K562 (cell line): ENCODE data around the gene ANKRD13B. TPM values are rescaled to one million over a fixed set of nuclear protein-coding genes. Genes with fewer than 3 reads are reported as not detected.

Source experiments
- ATAC-seq: fragments of 200-7000 bp; cut with Tn5 transposase; 3 replicates; pipeline ENCODE4 v1.9.1; 2020; ENCODE audit warnings: moderate library complexity
- BruUV-seq: library from RNA; stranded (reverse); fragments of 400-500 nt; replicated peaks from 2 replicates; lab custom pipeline; 2021; lab: Mats Ljungman, UMichigan
- CTCF ChIA-PET: fragments of 300-600 bp; formaldehyde crosslinking; extraction: SDS; loops from one replicate; lab custom pipeline; 2021; ENCODE audit warnings: low intra/inter-chr PET ratio; lab: Yijun Ruan, JAX
- POLR2A ChIA-PET: fragments of 300-600, 350-650 bp; sonication (Branson Sonifier 250); formaldehyde crosslinking; extraction: SDS; loops from one replicate; lab custom pipeline; 2021; ENCODE audit warnings: antibody characterized with exemption, inconsistent platforms; lab: Yijun Ruan, JAX
- DNase-seq, 4 experiments: peaks; one replicate each; pipeline versions ENCODE4 v3.0.0 to v3.0.0-alpha.2; 2011 to 2018; ENCODE audit warnings: low spot score in 3 of 4, mixed read lengths in 3 of 4; ENCODE audit errors: extremely low read depth in 1 of 4
- FAIRE-seq: peaks from 2 replicates; lab custom pipeline; 2011; peaks lifted over from hg19 to GRCh38; lab: Jason Lieb, UNC
- H2AFZ ChIP-seq: 2 replicates; pipeline ENCODE4 v1.6.0; 2011; ENCODE audit warnings: low read depth, low read length, control low read depth, inconsistent platforms
- H3K27ac ChIP-seq: fragments of 200-600 bp; 3 replicates; pipeline ENCODE4 v1.8.0; 2011; ENCODE audit warnings: low read depth, mild to moderate bottlenecking, control low read depth, inconsistent platforms, low read length, moderate library complexity, mixed read lengths; ENCODE audit errors: extremely low read depth
- H3K27me3 ChIP-seq, 2 experiments: fragments of 300-600 bp in 1 of 2; 2 replicates in 1 of 2; 3 replicates in 1 of 2; pipeline versions ENCODE4 v1.6.0 to v1.8.0; 2011; ENCODE audit warnings: inconsistent platforms in 2 of 2, low read length in 2 of 2, mild to moderate bottlenecking in 1 of 2, mixed read lengths in 1 of 2, moderate library complexity in 1 of 2; ENCODE audit not compliant: control insufficient read depth in 2 of 2, insufficient read depth in 2 of 2
- H3K36me3 ChIP-seq: fragments of 300-600 bp; 3 replicates; pipeline ENCODE4 v1.8.0; 2011; ENCODE audit warnings: mild to moderate bottlenecking, low read length, inconsistent platforms; ENCODE audit not compliant: control insufficient read depth, insufficient read depth
- H3K4me1 ChIP-seq, 2 experiments: fragments of 200-600 bp in 1 of 2; replicated peaks in 1 of 2; 2 replicates in 1 of 2; 3 replicates in 1 of 2; pipeline versions ENCODE4 v1.5.1 to v1.8.0; 2011; ENCODE audit warnings: inconsistent platforms in 2 of 2, low read length in 2 of 2, mild to moderate bottlenecking in 1 of 2, mixed read lengths in 1 of 2, moderate library complexity in 1 of 2; ENCODE audit not compliant: control insufficient read depth in 2 of 2, insufficient read depth in 2 of 2
- H3K4me2 ChIP-seq: 2 replicates; pipeline ENCODE4 v1.6.1; 2011; ENCODE audit warnings: low read length, control low read depth, inconsistent platforms, mixed read lengths; ENCODE audit not compliant: insufficient read depth
- H3K4me3 ChIP-seq: fragments of 200-600 bp; sonication (generic), shearing (Covaris generic); 2 replicates; pipeline ENCODE4 v1.5.1; 2016; ENCODE audit warnings: control low read depth, inconsistent platforms
- H3K79me2 ChIP-seq: fragments of 200-600 bp; 3 replicates; pipeline ENCODE4 v1.8.0; 2011; ENCODE audit warnings: low read length, inconsistent platforms; ENCODE audit not compliant: control insufficient read depth, insufficient read depth
- H3K9ac ChIP-seq, 2 experiments: 2 replicates each; pipeline versions ENCODE4 v1.6.0 to v1.6.1; 2011; ENCODE audit warnings: low read depth in 2 of 2, low read length in 2 of 2, control low read depth in 1 of 2, inconsistent platforms in 1 of 2, mild to moderate bottlenecking in 1 of 2, mixed read lengths in 1 of 2; ENCODE audit not compliant: insufficient read depth in 1 of 2
- H3K9me1 ChIP-seq: one replicate; pipeline ENCODE4 v1.6.0; 2011; ENCODE audit warnings: inconsistent platforms, mild to moderate bottlenecking, low read length, moderate library complexity; ENCODE audit not compliant: control insufficient read depth, insufficient read depth
- H3K9me3 ChIP-seq: replicated peaks from 2 replicates; pipeline ENCODE4 v1.5.1; 2011; ENCODE audit warnings: low read depth, low read length, inconsistent platforms; ENCODE audit not compliant: control insufficient read depth, insufficient read depth
- H4K20me1 ChIP-seq: replicated peaks from 2 replicates; pipeline ENCODE4 v1.6.1; 2011; ENCODE audit warnings: low read length, inconsistent platforms, mixed read lengths; ENCODE audit not compliant: control insufficient read depth, insufficient read depth
- CEBPB ChIP-seq: fragments of 450-650 bp; IDR thresholded peaks from 2 replicates; pipeline ENCODE4 v1.6.1; 2016; ENCODE audit warnings: missing genetic modification characterization, missing compliant biosample characterization
- CEBPG ChIP-seq, 3 experiments: fragments of 200-800 bp in 1 of 3; sonication (Bioruptor generic) in 1 of 3; sonication (generic) in 1 of 3; formaldehyde crosslinking in 1 of 3; IDR thresholded peaks in 2 of 3; conservative IDR thresholded peaks in 1 of 3; 2 replicates each; pipeline versions ENCODE4 v1.6.1 to v1.8.0; 2016 to 2022; ENCODE audit warnings: missing compliant biosample characterization in 2 of 3, missing genetic modification characterization in 2 of 3, mild to moderate bottlenecking in 1 of 3, missing genetic modification reagents in 1 of 3
- WGBS: fragments of 100-300 bp; shearing (Covaris generic); methylation state at CpG from one replicate; pipeline ENCODE4 v1.1.6; 2016; ENCODE audit warnings: low coverage, mixed read lengths; ENCODE audit not compliant: insufficient coverage; ENCODE audit errors: missing lambda C conversion rate; 5-methylcytosine and 5-hydroxymethylcytosine counted together
- in situ Hi-C: fragments of 300-500 bp; cut with MboI; formaldehyde crosslinking; loops from 4 replicates; pipeline ENCODE4 v1.15.0; 2018; ENCODE audit warnings: inconsistent platforms, mixed read lengths
- intact Hi-C: fragments of 100-400 bp; cut with micrococcal nuclease; formaldehyde crosslinking; loops from 2 replicates; pipeline ENCODE4 v1.14.2; 2022
- polyA plus RNA-seq, 8 experiments: library from polyadenylated mRNA; depleted of rRNA in 4 of 8; stranded (reverse) in 5 of 8; unstranded in 3 of 8; fragments of >200 nt; fragmentation: Nextera tagmentation in 2 of 8; fragmentation: Illumina TruSeq in 1 of 8; extraction: Ambion mirVana in 2 of 8; extraction: Trizol in 1 of 8; gene quantifications; 2 replicates each; pipeline versions ENCODE4 v1.2.1 to v1.2.3, GENCODE V29; 2011 to 2014; ENCODE audit warnings: inconsistent platforms in 1 of 8, missing spikeins in 1 of 8
- total RNA-seq, 7 experiments: library from RNA; depleted of rRNA in 6 of 7; stranded (reverse); fragments of >200 nt in 6 of 7; fragmentation: Illumina TruSeq in 2 of 7; extraction: Trizol in 2 of 7; gene quantifications; 2 replicates each; pipeline versions ENCODE4 v1.2.1 to v1.2.3, GENCODE V29; 2011 to 2021; ENCODE audit warnings: low replicate concordance in 1 of 7
- TF ChIP-seq, protein P1 (sequence below): sonication (generic); formaldehyde crosslinking; IDR thresholded peaks from 2 replicates; pipeline ENCODE4 v1.8.0; 2022; ENCODE audit warnings: missing genetic modification reagents, mild to moderate bottlenecking, borderline replicate concordance
- TF ChIP-seq, protein P2 (sequence below), 2 experiments: fragments of 450-650 bp in 1 of 2; sonication (generic) in 1 of 2; formaldehyde crosslinking in 1 of 2; IDR thresholded peaks in 1 of 2; conservative IDR thresholded peaks in 1 of 2; 2 replicates each; pipeline versions ENCODE4 v1.6.1 to v1.8.1; 2016 to 2023; ENCODE audit warnings: mild to moderate bottlenecking in 2 of 2, moderate library complexity in 2 of 2, inconsistent platforms in 1 of 2, missing genetic modification reagents in 1 of 2

The ANKRD13B gene
- total and polyA plus RNA-seq, 9 of the 15 experiments (the other 6 are each of a cell fraction or from before 2014, with no cell fraction given) = 0.15 to 28.1 (median 4.6) TPM

DNA sequence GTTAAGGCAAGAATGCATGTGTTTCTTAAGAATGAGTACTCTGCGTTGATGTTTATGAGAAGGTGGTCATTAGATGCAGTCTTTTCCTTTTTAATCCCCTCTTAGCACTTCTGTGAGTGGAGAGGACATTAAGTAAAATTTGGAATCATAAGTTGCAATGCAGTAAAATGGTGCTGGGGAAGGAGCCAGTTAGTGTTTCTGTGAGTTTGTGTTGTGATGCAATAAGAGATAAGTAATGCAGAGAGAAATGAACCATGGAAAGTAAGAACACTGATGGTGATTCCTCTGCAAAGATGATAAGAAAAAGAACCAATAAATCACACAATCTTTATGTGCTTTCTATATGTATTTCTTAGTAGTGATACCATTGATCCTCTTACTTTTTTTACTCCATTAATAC lies 46.1 kb upstream of the ANKRD13B start:
- TF ChIP-seq, protein P1, sequence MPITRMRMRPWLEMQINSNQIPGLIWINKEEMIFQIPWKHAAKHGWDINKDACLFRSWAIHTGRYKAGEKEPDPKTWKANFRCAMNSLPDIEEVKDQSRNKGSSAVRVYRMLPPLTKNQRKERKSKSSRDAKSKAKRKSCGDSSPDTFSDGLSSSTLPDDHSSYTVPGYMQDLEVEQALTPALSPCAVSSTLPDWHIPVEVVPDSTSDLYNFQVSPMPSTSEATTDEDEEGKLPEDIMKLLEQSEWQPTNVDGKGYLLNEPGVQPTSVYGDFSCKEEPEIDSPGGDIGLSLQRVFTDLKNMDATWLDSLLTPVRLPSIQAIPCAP = no peak
- TF ChIP-seq CEBPB (tag) (peak; percentile 82), CEBPG (CRISPR knock-in tag; IDR thresholded peaks at IDR 0.05) (no peak), CEBPG (tag; conservative IDR thresholded peaks at IDR 0.05 in 1 of 2, IDR thresholded peaks at IDR 0.05 in 1 of 2) (peak; percentile 83 to 89)
- TF ChIP-seq, protein P2, sequence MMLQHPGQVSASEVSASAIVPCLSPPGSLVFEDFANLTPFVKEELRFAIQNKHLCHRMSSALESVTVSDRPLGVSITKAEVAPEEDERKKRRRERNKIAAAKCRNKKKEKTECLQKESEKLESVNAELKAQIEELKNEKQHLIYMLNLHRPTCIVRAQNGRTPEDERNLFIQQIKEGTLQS (IDR thresholded peaks at IDR 0.05) = peak; percentile 46; the same call in 1 of the 2 replicates
- TF ChIP-seq, protein P2 (CRISPR knock-in tag; conservative IDR thresholded peaks at IDR 0.05) = no peak
- TF ChIP-seq, all 486 proteins: peak for 3
- ChIA-PET CTCF (no interaction called here), POLR2A (no interaction called here)
- BruUV-seq = no TSS peak
- Histone ChIP-seq H3K27ac (no peak overlapping the region), H3K4me3 (no peak overlapping the region), H3K79me2 (no peaks in the 10 kb centered on the region), H3K9me1 (no peaks in the 10 kb centered on the region), H4K20me1 (no peaks in the 10 kb centered on the region), H3K9ac (no peak overlapping the region), H3K36me3 (peaks cover 25% of the 10 kb centered on the region), H2AFZ (no peak overlapping the region), H3K4me1 (no peaks in the 10 kb centered on the region), H3K27me3 (no peaks in the 10 kb centered on the region), H3K4me2 (no peak overlapping the region), H3K9me3 (no peaks in the 10 kb centered on the region)
- WGBS = 73% methylated on average over 1 of the region's 1 CpG
- FAIRE-seq (no peak), ATAC-seq (no peak), DNase-seq (no peak)
- in situ Hi-C loops (no loop called here), intact Hi-C loops (no loop called here)
